ENCODE results near the gene SEBOX. TPM values are rescaled to one million over a fixed set of nuclear protein-coding genes. Genes with fewer than 3 reads are reported as not detected.

SEBOX gene
- not detected for total RNA-seq (ENCODE audit: insufficient read depth, low replicate concordance)

- DNase-seq (ENCODE audit: low spot score), result no peak
Observed at GRCh38 chr17:28364665-28365363, at the start of gene SEBOX. SEBOX (minus strand) TSS chr17:28365199; CDS start chr17:28365151, 48 bp downstream.

- DNase-seq (ENCODE audit: low spot score), result no peak
Observed at GRCh38 chr17:28413804-28414203, 48.8 kb upstream of the SEBOX start.

- DNase-seq (ENCODE audit: low spot score), result no peak
Observed at GRCh38 chr17:28412099-28412498, 47.1 kb upstream of the SEBOX start.

- DNase-seq (ENCODE audit: low spot score), result no peak
Observed at GRCh38 chr17:28407974-28408306, 42.9 kb upstream of the SEBOX start.

- peak; percentile 76 for DNase-seq (ENCODE audit: low spot score)
Observed at GRCh38 chr17:28407130-28407973, 42.4 kb upstream of the SEBOX start.

GRCh38 chr17:28406473-28406814, 41.4 kb upstream of the SEBOX start:
- DNase-seq (ENCODE audit: low spot score), result no peak

- peak; percentile 71 for DNase-seq (ENCODE audit: low spot score)
Observed at GRCh38 chr17:28405632-28406472, 40.9 kb upstream of the SEBOX start, which contains the start of gene SLC46A1. SLC46A1 (minus strand) TSS chr17:28406212; CDS start chr17:28406114, 98 bp downstream.

- peak; percentile 28 for DNase-seq (ENCODE audit: low spot score)
Observed at GRCh38 chr17:28404812-28405570, 40.0 kb upstream of the SEBOX start.

- DNase-seq (ENCODE audit: low spot score), result no peak
Observed at GRCh38 chr17:28404461-28404811, 39.4 kb upstream of the SEBOX start.

GRCh38 chr17:28404007-28404406, 39.0 kb upstream of the SEBOX start:
- no peak for DNase-seq (ENCODE audit: low spot score)

GRCh38 chr17:28402844-28403243, 37.8 kb upstream of the SEBOX start:
- DNase-seq (ENCODE audit: low spot score), result no peak

- DNase-seq (ENCODE audit: low spot score), result no peak
Observed at GRCh38 chr17:28402224-28402630, 37.2 kb upstream of the SEBOX start.

- DNase-seq (ENCODE audit: low spot score), result no peak
Observed at GRCh38 chr17:28399808-28400207, 34.8 kb upstream of the SEBOX start.

GRCh38 chr17:28398280-28398981, 33.4 kb upstream of the SEBOX start:
- no peak for DNase-seq (ENCODE audit: low spot score)

GRCh38 chr17:28397687-28398279, 32.8 kb upstream of the SEBOX start:
- no peak for DNase-seq (ENCODE audit: low spot score)

- DNase-seq (ENCODE audit: low spot score), result no peak
Observed at GRCh38 chr17:28397275-28397674, 32.3 kb upstream of the SEBOX start.

GRCh38 chr17:28396635-28397239, 31.7 kb upstream of the SEBOX start:
- DNase-seq (ENCODE audit: low spot score), result no peak

- DNase-seq (ENCODE audit: low spot score), result no peak
Observed at GRCh38 chr17:28395968-28396367, 31.0 kb upstream of the SEBOX start.

GRCh38 chr17:28395426-28395825, 30.4 kb upstream of the SEBOX start:
- no peak for DNase-seq (ENCODE audit: low spot score)
